Upper lobe of left lung (tissue), 6 donors: ENCODE measurements around the gene SCAMP2. TPM values are rescaled to one million over a fixed set of nuclear protein-coding genes. Genes with fewer than 3 reads are reported as not detected.

Source experiments
- ATAC-seq, 2 donors: fragments of 200-7000 bp; cut with Tn5 transposase; one replicate each; pipeline ENCODE4 v1.9.1; 2022; ENCODE audit warnings: mild to moderate bottlenecking in 2 of 2, moderate library complexity in 2 of 2; ENCODE audit not compliant: low FRiP score in 2 of 2
- DNase-seq, 2 donors: peaks; one replicate each; pipeline ENCODE4 v3.0.0-alpha.2; 2019 to 2020
- H3K27ac ChIP-seq, 4 donors: fragments of 200-600 bp; sonication (generic); one replicate each; pipeline ENCODE4 v1.5.1; 2016 to 2019
- H3K27me3 ChIP-seq, 4 donors: fragments of 200-600 bp; sonication (generic); one replicate each; pipeline ENCODE4 v1.5.1; 2017 to 2019
- H3K36me3 ChIP-seq, 4 donors: fragments of 200-600 bp; sonication (generic); one replicate each; pipeline ENCODE4 v1.5.1; 2016 to 2019
- H3K4me1 ChIP-seq, 4 donors: fragments of 200-600 bp; sonication (generic); one replicate each; pipeline ENCODE4 v1.5.1; 2018 to 2019
- H3K4me3 ChIP-seq, 4 donors: fragments of 200-600 bp; sonication (generic); one replicate each; pipeline ENCODE4 v1.5.1; 2017 to 2019; ENCODE audit warnings: mild to moderate bottlenecking in 2 of 4, moderate library complexity in 1 of 4
- H3K9me3 ChIP-seq, 4 donors: fragments of 200-600 bp; sonication (generic); one replicate each; pipeline ENCODE4 v1.5.1; 2018 to 2019
- EP300 ChIP-seq, 4 donors: sonication (generic); formaldehyde crosslinking; IDR thresholded peaks; one replicate each; pipeline ENCODE4 v1.5.1; 2017; ENCODE audit warnings: antibody characterized with exemption in 4 of 4, control low read depth in 2 of 4
- POLR2A ChIP-seq, 4 donors: fragments of 450-650 bp; IDR thresholded peaks; one replicate each; pipeline ENCODE4 v1.5.1; 2016 to 2017; ENCODE audit warnings: antibody characterized with exemption in 4 of 4, mild to moderate bottlenecking in 2 of 4
- POLR2AphosphoS5 ChIP-seq, 2 donors: sonication (generic); formaldehyde crosslinking; IDR thresholded peaks; one replicate each; pipeline ENCODE4 v1.5.1; 2017; ENCODE audit warnings: antibody characterized with exemption in 2 of 2
- WGBS, 2 donors: methylation state at CpG; one replicate each; pipeline ENCODE4 v1.1.5; 2017 to 2018; 5-methylcytosine and 5-hydroxymethylcytosine counted together
- total RNA-seq, 6 donors: library from RNA; depleted of rRNA in 4 of 6; stranded (reverse); fragments of >200 nt in 4 of 6; gene quantifications; one replicate each; pipeline versions ENCODE4 v1.1.0 to v1.2.1, GENCODE V29; 2016 to 2021
- TF ChIP-seq, protein P1 (sequence below), 6 experiments: fragments of 450-650 bp in 4 of 6; fragments of 200-600 bp in 2 of 6; sonication (generic) in 2 of 6; IDR thresholded peaks; one replicate each; pipeline ENCODE4 v1.5.1; 2016 to 2019; ENCODE audit warnings: antibody characterized with exemption in 6 of 6
- donor health status: DM: no; HTN: no; CAD: no; lungs with moderate emphysema.
- donor health status: DM: no; HTN: yes; CAD: no; lungs with severe emphysema.

SCAMP2 gene
- total RNA-seq, 6 donors from 2014 or later: 82.8 to 155 (median 130) TPM

DNA sequence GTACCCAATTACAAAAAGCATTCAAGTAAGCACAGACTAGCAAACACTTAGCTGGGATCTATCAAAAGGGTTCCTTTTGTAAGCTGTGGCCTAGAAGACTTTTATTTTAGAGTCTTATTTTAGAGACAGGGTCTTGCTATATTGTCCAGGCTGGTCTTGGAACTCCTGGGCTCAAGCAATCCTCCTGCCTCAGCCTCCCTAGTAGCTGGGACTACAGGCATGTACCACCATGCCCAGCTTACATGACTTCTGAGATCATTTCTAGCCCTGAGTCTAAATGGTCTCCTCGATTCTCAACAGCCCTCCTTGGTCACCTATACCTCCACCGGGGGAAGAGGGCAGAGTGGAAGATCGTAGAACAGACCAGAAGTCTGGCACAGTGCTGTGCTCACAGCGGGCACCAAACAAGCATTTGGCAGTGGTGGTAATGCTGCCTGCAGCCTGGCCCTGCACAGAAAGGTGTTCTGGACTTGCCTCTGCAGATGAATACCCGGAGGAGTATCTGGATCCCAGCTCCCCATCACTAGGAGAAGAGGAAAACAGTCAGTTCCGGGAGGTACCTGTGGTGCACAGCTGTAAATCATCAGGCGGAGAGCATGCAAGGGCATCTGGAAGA lies 31.1 kb upstream of the SCAMP2 start:
- TF ChIP-seq, protein P1, sequence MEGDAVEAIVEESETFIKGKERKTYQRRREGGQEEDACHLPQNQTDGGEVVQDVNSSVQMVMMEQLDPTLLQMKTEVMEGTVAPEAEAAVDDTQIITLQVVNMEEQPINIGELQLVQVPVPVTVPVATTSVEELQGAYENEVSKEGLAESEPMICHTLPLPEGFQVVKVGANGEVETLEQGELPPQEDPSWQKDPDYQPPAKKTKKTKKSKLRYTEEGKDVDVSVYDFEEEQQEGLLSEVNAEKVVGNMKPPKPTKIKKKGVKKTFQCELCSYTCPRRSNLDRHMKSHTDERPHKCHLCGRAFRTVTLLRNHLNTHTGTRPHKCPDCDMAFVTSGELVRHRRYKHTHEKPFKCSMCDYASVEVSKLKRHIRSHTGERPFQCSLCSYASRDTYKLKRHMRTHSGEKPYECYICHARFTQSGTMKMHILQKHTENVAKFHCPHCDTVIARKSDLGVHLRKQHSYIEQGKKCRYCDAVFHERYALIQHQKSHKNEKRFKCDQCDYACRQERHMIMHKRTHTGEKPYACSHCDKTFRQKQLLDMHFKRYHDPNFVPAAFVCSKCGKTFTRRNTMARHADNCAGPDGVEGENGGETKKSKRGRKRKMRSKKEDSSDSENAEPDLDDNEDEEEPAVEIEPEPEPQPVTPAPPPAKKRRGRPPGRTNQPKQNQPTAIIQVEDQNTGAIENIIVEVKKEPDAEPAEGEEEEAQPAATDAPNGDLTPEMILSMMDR (IDR thresholded peaks at IDR 0.05): no peak
- TF ChIP-seq POLR2A (IDR thresholded peaks at IDR 0.05): no peak
- no peak for TF ChIP-seq EP300 (IDR thresholded peaks at IDR 0.05)
- no peak for TF ChIP-seq POLR2AphosphoS5 (IDR thresholded peaks at IDR 0.05)
- WGBS, 2 donors: 92 to 95% methylated on average over 6 to 7 of the region's 7 CpGs
- no peak for DNase-seq

DNA sequence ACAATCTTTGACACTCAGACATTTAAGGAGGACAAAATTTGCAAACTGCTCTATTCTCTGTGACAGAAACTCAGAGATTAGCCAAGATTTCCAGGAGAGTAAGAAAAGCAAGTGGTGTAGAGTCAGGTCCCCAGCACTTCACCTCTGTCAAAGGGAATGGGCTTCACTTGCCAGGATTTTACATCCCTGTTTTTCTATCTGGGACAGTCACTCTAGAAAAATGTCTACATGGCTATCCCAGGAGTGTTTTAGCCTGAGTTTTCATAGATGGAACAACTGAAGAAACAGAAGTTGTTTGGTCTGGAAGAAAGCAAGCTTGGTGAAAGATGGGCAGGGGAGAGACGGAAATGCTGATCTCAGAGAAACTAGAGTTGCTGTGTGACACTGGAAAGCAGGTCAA lies 30.5 kb upstream of the SCAMP2 start:
- no peak for ATAC-seq
- peaks cover 9 to 59% (median 45%) of the 10 kb centered on the region in 4 donors for H3K36me3 ChIP-seq
- no peak for TF ChIP-seq POLR2AphosphoS5 (IDR thresholded peaks at IDR 0.05)
- TF ChIP-seq EP300 (IDR thresholded peaks at IDR 0.05): no peak
- no peak for TF ChIP-seq POLR2A (IDR thresholded peaks at IDR 0.05)
- TF ChIP-seq, protein P1 (IDR thresholded peaks at IDR 0.05): no peak
- no peaks in the 10 kb centered on the region for H3K9me3 ChIP-seq
- H3K4me3 ChIP-seq: no peak overlapping the region
- H3K4me1 ChIP-seq: peaks cover 23 to 38% (median 29%) of the 10 kb centered on the region in 4 donors
- H3K27ac ChIP-seq: no peak overlapping the region
- 88 to 90% methylated on average over 1 of the region's 1 CpG for WGBS, 2 donors
- H3K27me3 ChIP-seq: no peaks in the 10 kb centered on the region
- DNase-seq: no peak

More for the DNA sequence above, 31.1 kb upstream of the SCAMP2 start:
- H3K27ac ChIP-seq: no peak overlapping the region
- no peaks in the 10 kb centered on the region for H3K9me3 ChIP-seq
- H3K27me3 ChIP-seq: no peaks in the 10 kb centered on the region
- H3K4me1 ChIP-seq: peaks cover 23 to 38% (median 29%) of the 10 kb centered on the region in 4 donors
- no peak for ATAC-seq
- H3K36me3 ChIP-seq: peaks cover 9 to 52% (median 40%) of the 10 kb centered on the region in 4 donors
- no peak overlapping the region for H3K4me3 ChIP-seq

DNA sequence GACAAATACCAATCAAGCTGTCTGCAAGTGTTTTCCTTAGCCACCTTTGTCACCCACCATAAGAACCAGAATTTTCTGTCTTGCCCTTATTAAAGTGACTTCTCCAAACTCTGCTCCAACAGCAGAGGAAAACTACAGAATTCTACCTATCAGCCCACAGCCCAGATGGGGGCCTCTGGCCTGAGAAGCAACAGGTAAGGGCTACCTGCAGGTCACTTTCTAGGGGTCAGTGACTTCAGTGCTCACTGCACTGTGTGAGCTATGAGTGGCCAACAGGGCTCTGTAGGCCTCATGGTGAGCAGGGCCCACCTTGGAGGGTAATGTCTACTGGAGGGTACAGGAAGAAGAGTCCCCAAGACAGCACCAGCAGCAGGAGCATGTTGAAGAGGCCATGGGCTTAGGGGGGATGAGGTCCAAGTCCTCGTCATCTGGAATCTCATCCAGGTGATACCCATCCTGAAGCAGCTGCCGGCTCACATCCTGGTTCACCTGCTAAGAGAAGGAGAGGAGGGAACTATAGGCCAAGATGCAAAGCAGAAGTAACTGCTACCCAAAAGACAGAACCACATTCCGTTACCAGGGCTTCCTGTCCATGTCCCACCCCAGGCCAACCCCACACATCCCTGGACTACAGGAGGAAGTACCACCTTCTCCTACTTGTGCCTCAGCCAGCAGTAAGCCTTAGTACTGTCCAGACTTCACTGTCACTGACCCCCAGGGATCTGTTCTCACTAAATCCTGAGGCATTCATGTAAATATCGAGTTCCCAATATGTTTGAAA lies 29.3 kb upstream of the SCAMP2 start:
- no peak for DNase-seq
- WGBS, 2 donors: 77 to 90% methylated on average over 3 to 4 of the region's 4 CpGs
- ATAC-seq: no peak
- no peaks in the 10 kb centered on the region for H3K9me3 ChIP-seq
- H3K4me3 ChIP-seq: no peak overlapping the region
- peaks cover 9 to 70% (median 49%) of the 10 kb centered on the region in 4 donors for H3K36me3 ChIP-seq
- peak overlapping the region in 1 of 4 donors; percentile 13 for H3K27ac ChIP-seq
- no peaks in the 10 kb centered on the region for H3K27me3 ChIP-seq
- peaks cover 22 to 35% (median 28%) of the 10 kb centered on the region in 4 donors for H3K4me1 ChIP-seq
- TF ChIP-seq POLR2A (IDR thresholded peaks at IDR 0.05) (no peak), POLR2AphosphoS5 (IDR thresholded peaks at IDR 0.05) (no peak), EP300 (IDR thresholded peaks at IDR 0.05) (no peak)
- TF ChIP-seq, protein P1 (IDR thresholded peaks at IDR 0.05): no peak

DNA sequence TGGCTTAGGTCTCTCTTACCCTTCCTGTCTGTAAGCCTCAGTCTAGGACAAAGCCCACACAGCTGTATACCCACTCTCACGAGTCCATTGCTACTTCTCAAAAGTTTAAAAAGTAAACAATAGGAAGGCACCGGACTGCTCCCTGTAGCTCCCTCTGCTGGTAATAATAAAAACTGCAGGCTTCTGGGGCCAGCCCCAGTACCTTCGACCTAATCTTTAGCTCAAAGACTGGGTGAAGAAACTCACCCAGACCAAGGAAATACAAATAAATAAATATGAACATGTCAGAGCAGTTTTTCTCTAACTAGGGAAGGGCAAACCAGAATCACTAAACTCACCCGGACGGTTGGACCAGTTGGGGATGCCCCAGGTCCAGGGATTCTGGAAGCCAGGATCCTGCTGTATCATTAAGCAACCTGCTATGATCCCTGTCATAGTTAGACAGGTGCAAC lies 28.5 kb upstream of the SCAMP2 start:
- peaks cover 9 to 76% (median 51%) of the 10 kb centered on the region in 4 donors for H3K36me3 ChIP-seq
- peak; percentile 67 to 71 for ATAC-seq
- TF ChIP-seq POLR2A (IDR thresholded peaks at IDR 0.05) (no peak), POLR2AphosphoS5 (IDR thresholded peaks at IDR 0.05) (no peak)
- TF ChIP-seq, protein P1 (IDR thresholded peaks at IDR 0.05): peak; percentile 63 to 97 (median 83)
- H3K27me3 ChIP-seq: no peaks in the 10 kb centered on the region
- WGBS, 2 donors: 16 to 23% methylated on average over 5 of the region's 5 CpGs
- peak in 1 of 2 donors; percentile 55 for DNase-seq
- H3K9me3 ChIP-seq: no peaks in the 10 kb centered on the region
- H3K4me3 ChIP-seq: no peak overlapping the region
- peak overlapping the region in 2 of 4 donors; percentile 27 to 50 for H3K27ac ChIP-seq
- peaks cover 18 to 33% (median 28%) of the 10 kb centered on the region in 4 donors for H3K4me1 ChIP-seq
